GM12872 (cell line): ENCODE measurements around the gene AGO3.

Source experiments
- TF ChIP-seq, protein P1 (sequence below): IDR thresholded peaks from 3 replicates; pipeline ENCODE4 v1.5.1; 2011; ENCODE audit warnings: low read depth, mild to moderate bottlenecking, low read length, moderate library complexity; ENCODE audit not compliant: insufficient read depth

The AGO3 gene

DNA sequence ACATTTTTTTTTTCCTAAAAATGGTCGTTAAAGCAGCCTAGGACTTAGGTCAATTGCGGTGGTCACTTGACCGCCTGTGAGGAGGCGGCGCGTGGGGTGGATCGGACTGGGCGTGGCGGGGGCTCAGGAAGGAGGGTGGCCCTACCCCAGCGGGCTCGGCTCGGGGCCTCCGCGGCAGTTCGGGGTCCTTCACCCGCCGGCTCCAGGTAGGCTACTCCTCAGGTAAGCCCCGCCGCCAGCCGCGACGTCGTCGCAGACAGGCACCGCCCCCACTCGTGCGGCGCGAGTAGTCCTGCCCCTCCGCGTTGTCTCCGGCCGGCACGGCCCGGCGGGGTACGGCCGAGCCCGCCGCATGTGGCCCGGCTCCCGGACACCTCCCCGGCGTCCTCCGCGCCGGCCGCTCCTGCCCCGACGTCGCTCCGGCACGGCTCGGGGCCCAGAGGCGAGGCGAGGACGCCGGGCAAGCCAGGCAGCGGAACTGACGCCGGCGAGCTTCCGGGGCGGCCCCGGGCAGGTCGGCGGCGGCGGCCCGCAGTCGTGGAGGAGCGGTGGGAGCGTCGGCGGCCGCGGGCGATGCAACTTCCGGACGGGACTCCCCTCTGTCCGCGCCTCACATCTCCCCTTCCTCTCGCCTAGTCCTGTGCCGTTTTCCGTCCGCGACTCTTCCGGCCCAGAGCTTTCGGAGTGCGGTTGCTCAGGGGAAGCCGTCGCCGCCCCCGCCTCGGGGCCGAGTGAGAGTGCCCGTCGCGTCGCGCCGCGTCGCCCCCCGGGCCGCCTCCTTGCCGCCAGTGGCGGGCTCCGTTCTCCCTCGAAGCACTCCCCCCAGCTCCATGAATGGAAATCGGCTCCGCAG lies at the start of gene AGO3:
Gene AGO3, plus strand, starts transcription at position 513 of the 853 bp plus-strand sequence. Its CDS starts 322 bp downstream, at position 835.
- TF ChIP-seq, protein P1, sequence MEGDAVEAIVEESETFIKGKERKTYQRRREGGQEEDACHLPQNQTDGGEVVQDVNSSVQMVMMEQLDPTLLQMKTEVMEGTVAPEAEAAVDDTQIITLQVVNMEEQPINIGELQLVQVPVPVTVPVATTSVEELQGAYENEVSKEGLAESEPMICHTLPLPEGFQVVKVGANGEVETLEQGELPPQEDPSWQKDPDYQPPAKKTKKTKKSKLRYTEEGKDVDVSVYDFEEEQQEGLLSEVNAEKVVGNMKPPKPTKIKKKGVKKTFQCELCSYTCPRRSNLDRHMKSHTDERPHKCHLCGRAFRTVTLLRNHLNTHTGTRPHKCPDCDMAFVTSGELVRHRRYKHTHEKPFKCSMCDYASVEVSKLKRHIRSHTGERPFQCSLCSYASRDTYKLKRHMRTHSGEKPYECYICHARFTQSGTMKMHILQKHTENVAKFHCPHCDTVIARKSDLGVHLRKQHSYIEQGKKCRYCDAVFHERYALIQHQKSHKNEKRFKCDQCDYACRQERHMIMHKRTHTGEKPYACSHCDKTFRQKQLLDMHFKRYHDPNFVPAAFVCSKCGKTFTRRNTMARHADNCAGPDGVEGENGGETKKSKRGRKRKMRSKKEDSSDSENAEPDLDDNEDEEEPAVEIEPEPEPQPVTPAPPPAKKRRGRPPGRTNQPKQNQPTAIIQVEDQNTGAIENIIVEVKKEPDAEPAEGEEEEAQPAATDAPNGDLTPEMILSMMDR = no peak

DNA sequence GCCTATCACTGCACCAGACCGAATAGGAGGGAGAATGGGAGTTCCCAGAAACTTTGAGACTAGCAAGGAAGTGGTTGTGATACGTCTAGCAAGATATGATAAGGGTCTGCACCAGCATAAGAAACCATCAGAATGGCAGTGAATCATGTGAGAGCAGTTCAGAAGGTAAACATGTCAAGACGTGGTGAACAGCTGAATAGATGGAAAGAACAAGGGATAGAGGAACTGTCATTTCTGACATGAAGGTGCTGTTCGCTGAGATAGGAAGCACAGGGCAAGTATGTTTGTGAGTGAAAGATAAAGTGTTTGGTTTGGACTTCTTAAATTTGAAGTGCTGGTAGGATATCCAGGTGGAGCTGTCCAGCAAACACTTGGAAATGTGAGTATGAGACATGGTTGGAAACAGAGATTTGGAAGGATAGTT lies 49.0 kb upstream of the AGO3 start:
- TF ChIP-seq, protein P1 = no peak

DNA sequence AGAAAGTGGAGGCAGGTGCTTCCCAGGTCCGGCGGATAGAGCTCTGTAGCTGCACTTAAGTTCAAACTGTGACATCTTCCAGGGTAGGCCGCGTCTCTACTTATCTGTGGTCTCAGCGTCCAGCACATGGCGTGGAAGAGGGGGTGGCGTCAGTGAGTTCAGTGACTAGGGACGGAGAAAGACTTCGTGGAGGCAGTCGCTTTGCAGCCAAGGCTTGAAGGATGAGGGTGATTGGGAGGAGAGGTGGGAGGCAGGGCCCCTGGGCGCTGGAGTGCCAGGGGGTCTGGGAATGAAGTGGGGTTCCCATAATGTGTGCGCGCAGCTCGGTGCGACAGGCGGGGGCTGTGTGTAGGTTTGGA lies 48.3 kb upstream of the AGO3 start:
- TF ChIP-seq, protein P1 = no peak

DNA sequence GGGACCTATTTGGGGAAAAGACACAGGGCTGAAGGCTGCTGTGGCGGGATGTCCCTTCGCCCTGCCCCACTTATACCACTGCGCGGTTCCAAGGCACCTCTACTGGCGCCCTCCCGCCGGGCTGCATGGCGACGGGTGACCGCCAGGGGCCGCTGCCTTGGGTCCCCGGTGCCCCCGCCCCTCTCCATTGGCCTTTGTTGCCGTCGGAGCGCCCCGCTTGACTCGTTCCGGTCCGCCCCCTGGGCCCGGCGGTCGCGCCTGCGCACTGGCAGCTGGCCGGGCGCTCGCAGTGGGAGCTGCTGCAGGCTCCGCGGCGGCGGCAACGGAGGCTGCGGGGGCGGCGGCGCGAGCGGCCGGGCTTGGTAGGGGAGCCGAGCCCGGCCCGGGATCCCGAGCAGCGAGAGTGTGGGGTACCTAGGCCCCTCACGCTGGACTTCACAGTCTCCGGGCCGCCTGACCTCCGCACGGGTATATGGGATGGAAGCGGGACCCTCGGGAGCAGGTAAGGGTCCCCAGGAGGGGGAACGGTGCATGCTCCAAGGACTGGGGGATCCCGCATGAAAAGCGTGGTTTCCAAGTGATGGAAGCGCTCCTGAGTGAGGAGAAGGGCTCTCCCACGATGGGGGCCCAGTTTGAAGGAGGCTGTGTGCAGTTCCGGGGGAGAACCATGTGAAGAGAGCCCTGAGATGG lies 47.8 kb upstream of the AGO3 start, which contains the start of gene AGO1:
Gene AGO1, plus strand, starts transcription at position 265 of the 690 bp plus-strand sequence. Its CDS starts 213 bp downstream, at position 478.
- TF ChIP-seq, protein P1 = peak; percentile 92

DNA sequence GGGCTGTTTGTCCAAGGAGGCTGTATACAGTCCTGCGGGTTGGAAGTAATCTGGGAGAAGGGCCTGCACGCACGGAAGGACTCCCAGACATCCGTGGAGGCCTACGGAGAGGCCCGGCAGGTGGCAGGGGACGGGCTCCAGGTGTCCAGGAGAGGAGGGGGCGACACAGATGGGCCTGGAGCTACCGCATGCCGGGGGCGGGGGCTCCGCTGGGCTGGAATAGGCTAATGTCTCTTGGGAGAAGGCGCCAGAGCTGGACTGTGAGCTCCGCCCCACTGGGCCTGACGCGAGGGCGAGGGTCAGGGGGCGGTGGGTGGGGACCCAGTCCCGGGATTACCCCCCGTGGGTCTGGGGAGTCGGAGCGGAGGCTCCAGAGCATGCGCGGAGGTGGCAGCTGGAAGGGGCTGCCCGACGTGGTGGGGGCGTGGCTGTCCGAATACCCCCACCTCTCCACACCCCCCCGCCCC lies 47.2 kb upstream of the AGO3 start:
- TF ChIP-seq, protein P1 = no peak

DNA sequence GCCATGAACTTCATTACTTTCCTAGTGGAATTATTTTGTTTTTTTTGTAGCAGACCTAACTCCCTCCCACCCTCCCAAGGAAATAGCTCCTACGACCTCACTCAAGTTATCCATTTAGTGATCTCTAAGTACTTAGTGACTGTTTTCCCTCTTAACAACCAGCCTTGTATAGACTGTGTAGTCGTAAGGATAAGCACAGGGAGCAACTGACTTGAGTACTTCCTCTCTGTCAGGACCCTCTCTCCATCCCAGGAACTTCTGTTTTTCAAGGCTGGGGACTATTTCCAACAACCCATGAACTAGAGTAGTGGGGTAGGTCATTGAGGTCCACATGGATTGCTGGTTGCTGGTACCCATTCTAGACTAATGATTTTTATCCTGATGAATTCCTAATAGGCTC lies 46.0 kb upstream of the AGO3 start:
- TF ChIP-seq, protein P1 = no peak

DNA sequence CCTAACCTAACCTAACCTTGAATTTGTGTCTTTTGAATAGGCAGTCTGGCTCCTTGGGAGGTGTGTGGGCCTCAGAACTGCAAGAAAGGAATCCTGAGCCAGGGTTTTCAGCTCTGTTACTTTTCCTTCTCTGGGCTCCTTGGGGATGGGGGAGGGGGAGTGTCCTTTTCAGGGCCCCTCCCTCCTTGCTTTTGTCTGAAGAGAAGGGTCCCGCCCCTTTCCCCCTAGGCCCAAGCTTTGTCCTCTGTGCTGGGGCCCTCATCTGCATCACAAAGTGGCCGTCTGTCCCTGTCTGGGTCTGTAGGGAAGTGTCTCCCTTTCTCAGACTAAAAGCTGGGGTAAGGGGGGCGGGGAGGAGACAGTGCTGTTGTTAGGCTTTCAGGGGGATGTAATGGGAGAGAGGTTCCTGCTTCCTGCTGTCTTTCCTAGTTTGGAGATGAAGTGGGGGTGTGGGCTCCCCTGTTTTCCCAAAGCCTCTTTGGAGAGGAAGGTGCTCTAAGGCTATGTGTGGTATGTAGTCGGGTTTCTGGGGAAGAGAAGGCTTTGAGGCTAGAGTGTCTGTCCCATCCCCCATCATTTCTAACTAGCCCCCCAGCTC lies 44.8 kb upstream of the AGO3 start:
- TF ChIP-seq, protein P1 = no peak
